SK-N-SH (cell line): Measurements from ENCODE around the gene EPHB2.

Experiments used
- CTCF ChIP-seq: fragments of 200-600 bp; sonication (generic); IDR thresholded peaks from 2 replicates; pipeline ENCODE4 v1.6.1; 2017; ENCODE audit warnings: antibody characterized with exemption, mild to moderate bottlenecking, moderate library complexity
- EP300 ChIP-seq, 2 experiments: IDR thresholded peaks; 2 replicates each; pipeline versions ENCODE4 v1.4.0 to v1.6.1; 2012; ENCODE audit warnings: borderline replicate concordance in 1 of 2, low read depth in 1 of 2, low read length in 1 of 2
- GATA2 ChIP-seq: sonication (generic); formaldehyde crosslinking; IDR thresholded peaks from 2 replicates; pipeline ENCODE4 v1.5.0; 2020; ENCODE audit warnings: mild to moderate bottlenecking, missing genetic modification reagents
- NRF1 ChIP-seq: IDR thresholded peaks from 2 replicates; pipeline ENCODE4 v1.6.1; 2012; ENCODE audit warnings: low read depth, mild to moderate bottlenecking, low read length
- RCOR1 ChIP-seq: fragments of 150-350 bp; IDR thresholded peaks from 2 replicates; pipeline ENCODE4 v1.6.1; 2017; ENCODE audit warnings: antibody characterized with exemption, low read length
- REST ChIP-seq: IDR thresholded peaks from 2 replicates; pipeline ENCODE4 v1.6.1; 2012; ENCODE audit warnings: mild to moderate bottlenecking, low read depth, low read length, moderate library complexity
- RFX5 ChIP-seq: IDR thresholded peaks from 2 replicates; pipeline ENCODE4 v1.6.1; 2012; ENCODE audit warnings: mild to moderate bottlenecking, improper control_type of control experiment, low read length
- SMC3 ChIP-seq: IDR thresholded peaks from 2 replicates; pipeline ENCODE4 v1.6.1; 2012; ENCODE audit warnings: low read depth, low read length, improper control_type of control experiment
- TAF1 ChIP-seq: IDR thresholded peaks from 2 replicates; pipeline ENCODE4 v1.6.1; 2012; ENCODE audit warnings: low read depth, mild to moderate bottlenecking, low read length, moderate library complexity, borderline replicate concordance
- TCF12 ChIP-seq: IDR thresholded peaks from 2 replicates; pipeline ENCODE4 v1.4.0; 2012
- USF2 ChIP-seq: fragments of 150-350 bp; IDR thresholded peaks from 2 replicates; pipeline ENCODE4 v1.6.1; 2017; ENCODE audit warnings: antibody characterized with exemption, low read length, low read depth, borderline replicate concordance
- ZBTB33 ChIP-seq: IDR thresholded peaks from 2 replicates; pipeline ENCODE4 v1.4.0; 2012; ENCODE audit warnings: low read depth, borderline replicate concordance
- TF ChIP-seq, protein P1 (sequence below): IDR thresholded peaks from 2 replicates; pipeline ENCODE4 v1.4.0; 2012; ENCODE audit warnings: low read depth

- no peak for TF ChIP-seq CTCF
- TF ChIP-seq EP300 (IDR thresholded peaks at IDR 0.05; ENCODE audit: borderline replicate concordance in 1 of 2, low read depth in 1 of 2, low read length in 1 of 2): no peak
- TF ChIP-seq TCF12: no peak
- no peak for TF ChIP-seq RFX5
- no peak for TF ChIP-seq SMC3
- TF ChIP-seq REST: no peak
- no peak for TF ChIP-seq GATA2 (CRISPR knock-in tag)
- no peak for TF ChIP-seq USF2
- no peak for TF ChIP-seq TAF1
- TF ChIP-seq, protein P1, sequence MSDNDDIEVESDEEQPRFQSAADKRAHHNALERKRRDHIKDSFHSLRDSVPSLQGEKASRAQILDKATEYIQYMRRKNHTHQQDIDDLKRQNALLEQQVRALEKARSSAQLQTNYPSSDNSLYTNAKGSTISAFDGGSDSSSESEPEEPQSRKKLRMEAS: no peak
- TF ChIP-seq RCOR1: no peak
- TF ChIP-seq ZBTB33: no peak
- TF ChIP-seq NRF1: no peak
Measured at GRCh38 chr1:22721122-22721873, 10.7 kb downstream of the EPHB2 start.
